ENCODE results near the gene AP3S1. TPM values are rescaled to one million over a fixed set of nuclear protein-coding genes. Genes with fewer than 3 reads are reported as not detected.

The AP3S1 gene
- total and polyA plus RNA-seq, 2 of the 13 experiments (the other 11 are each of a cell fraction or from before 2014, with no cell fraction given), result 50.5 to 85.9 TPM

DNA sequence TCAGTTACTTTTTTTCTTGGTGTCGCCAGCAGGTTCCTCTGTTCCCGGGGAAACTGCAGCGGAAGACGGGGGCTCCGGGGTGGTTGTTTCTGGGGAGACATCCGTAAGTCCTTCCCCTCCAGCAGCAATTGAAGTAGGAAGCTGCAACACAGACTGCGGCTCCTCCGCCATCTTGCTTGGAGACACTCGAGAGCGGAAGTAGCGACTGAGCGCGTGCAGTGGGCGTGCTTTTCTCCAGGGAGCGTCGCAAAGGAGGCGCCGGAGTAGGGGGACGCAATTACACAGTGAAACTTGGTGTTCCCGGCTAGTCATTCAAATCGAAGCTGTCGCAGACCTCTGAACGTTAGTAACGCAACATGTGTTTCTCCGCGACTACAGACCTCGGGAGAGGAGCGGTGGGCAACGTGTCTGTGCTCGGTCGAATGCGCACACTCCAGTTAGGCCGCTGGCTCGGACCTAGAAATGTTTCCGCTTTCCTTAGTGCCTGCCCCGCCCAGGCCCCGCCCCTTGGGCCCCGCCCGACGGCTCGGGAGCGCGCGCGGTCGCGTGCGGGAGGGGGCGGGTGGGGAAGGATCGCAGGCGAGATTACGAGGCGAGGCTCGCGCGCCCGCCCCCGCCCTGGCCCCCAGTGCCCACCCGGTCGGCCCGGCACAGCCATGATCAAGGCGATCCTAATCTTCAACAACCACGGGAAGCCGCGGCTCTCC is at the start of gene AP3S1, which contains the start of gene ATG12 (continued):
- TF ChIP-seq, protein P1, sequence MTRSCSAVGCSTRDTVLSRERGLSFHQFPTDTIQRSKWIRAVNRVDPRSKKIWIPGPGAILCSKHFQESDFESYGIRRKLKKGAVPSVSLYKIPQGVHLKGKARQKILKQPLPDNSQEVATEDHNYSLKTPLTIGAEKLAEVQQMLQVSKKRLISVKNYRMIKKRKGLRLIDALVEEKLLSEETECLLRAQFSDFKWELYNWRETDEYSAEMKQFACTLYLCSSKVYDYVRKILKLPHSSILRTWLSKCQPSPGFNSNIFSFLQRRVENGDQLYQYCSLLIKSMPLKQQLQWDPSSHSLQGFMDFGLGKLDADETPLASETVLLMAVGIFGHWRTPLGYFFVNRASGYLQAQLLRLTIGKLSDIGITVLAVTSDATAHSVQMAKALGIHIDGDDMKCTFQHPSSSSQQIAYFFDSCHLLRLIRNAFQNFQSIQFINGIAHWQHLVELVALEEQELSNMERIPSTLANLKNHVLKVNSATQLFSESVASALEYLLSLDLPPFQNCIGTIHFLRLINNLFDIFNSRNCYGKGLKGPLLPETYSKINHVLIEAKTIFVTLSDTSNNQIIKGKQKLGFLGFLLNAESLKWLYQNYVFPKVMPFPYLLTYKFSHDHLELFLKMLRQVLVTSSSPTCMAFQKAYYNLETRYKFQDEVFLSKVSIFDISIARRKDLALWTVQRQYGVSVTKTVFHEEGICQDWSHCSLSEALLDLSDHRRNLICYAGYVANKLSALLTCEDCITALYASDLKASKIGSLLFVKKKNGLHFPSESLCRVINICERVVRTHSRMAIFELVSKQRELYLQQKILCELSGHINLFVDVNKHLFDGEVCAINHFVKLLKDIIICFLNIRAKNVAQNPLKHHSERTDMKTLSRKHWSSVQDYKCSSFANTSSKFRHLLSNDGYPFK (CRISPR knock-in tag; IDR thresholded peaks at IDR 0.05; ENCODE audit: borderline replicate concordance), result peak; percentile 84
- TF ChIP-seq, protein P2, sequence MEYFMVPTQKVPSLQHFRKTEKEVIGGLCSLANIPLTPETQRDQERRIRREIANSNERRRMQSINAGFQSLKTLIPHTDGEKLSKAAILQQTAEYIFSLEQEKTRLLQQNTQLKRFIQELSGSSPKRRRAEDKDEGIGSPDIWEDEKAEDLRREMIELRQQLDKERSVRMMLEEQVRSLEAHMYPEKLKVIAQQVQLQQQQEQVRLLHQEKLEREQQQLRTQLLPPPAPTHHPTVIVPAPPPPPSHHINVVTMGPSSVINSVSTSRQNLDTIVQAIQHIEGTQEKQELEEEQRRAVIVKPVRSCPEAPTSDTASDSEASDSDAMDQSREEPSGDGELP (IDR thresholded peaks at IDR 0.05; ENCODE audit: borderline replicate concordance, low read depth), result no peak
- TF ChIP-seq MED13 (CRISPR knock-in tag; IDR thresholded peaks at IDR 0.05) (peak; percentile 56; the same call in 1 of the 2 replicates), PHF20 (CRISPR knock-in tag; IDR thresholded peaks at IDR 0.05) (peak; percentile 80), HOXD1 (CRISPR knock-in tag; IDR thresholded peaks at IDR 0.05) (peak; percentile 38; the same call in 1 of the 2 replicates), ZNF607 (CRISPR knock-in tag; IDR thresholded peaks at IDR 0.05; ENCODE audit: borderline replicate concordance) (peak; percentile 77), ZNF567 (CRISPR knock-in tag; IDR thresholded peaks at IDR 0.05; ENCODE audit: borderline replicate concordance) (no peak)
- TF ChIP-seq, protein P3, sequence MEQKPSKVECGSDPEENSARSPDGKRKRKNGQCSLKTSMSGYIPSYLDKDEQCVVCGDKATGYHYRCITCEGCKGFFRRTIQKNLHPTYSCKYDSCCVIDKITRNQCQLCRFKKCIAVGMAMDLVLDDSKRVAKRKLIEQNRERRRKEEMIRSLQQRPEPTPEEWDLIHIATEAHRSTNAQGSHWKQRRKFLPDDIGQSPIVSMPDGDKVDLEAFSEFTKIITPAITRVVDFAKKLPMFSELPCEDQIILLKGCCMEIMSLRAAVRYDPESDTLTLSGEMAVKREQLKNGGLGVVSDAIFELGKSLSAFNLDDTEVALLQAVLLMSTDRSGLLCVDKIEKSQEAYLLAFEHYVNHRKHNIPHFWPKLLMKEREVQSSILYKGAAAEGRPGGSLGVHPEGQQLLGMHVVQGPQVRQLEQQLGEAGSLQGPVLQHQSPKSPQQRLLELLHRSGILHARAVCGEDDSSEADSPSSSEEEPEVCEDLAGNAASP (CRISPR knock-in tag; IDR thresholded peaks at IDR 0.05; ENCODE audit: borderline replicate concordance), result peak; percentile 52; the same call in 1 of the 2 replicates
- TF ChIP-seq, protein P4, sequence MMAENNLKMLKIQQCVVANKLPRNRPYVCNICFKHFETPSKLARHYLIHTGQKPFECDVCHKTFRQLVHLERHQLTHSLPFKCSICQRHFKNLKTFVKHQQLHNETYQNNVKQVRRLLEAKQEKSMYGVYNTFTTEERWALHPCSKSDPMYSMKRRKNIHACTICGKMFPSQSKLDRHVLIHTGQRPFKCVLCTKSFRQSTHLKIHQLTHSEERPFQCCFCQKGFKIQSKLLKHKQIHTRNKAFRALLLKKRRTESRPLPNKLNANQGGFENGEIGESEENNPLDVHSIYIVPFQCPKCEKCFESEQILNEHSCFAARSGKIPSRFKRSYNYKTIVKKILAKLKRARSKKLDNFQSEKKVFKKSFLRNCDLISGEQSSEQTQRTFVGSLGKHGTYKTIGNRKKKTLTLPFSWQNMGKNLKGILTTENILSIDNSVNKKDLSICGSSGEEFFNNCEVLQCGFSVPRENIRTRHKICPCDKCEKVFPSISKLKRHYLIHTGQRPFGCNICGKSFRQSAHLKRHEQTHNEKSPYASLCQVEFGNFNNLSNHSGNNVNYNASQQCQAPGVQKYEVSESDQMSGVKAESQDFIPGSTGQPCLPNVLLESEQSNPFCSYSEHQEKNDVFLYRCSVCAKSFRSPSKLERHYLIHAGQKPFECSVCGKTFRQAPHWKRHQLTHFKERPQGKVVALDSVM (CRISPR knock-in tag; IDR thresholded peaks at IDR 0.05), result 0 out of 2 replicates have a peak, but pooled peaks have one; percentile 45
- TF ChIP-seq, protein P5, sequence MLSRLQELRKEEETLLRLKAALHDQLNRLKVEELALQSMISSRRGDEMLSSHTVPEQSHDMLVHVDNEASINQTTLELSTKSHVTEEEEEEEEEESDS (CRISPR knock-in tag; IDR thresholded peaks at IDR 0.05; ENCODE audit: borderline replicate concordance), result no peak

Measured in HepG2 (cell line).